ENCODE data around the gene TMEM270.

Gene TMEM270

DNA sequence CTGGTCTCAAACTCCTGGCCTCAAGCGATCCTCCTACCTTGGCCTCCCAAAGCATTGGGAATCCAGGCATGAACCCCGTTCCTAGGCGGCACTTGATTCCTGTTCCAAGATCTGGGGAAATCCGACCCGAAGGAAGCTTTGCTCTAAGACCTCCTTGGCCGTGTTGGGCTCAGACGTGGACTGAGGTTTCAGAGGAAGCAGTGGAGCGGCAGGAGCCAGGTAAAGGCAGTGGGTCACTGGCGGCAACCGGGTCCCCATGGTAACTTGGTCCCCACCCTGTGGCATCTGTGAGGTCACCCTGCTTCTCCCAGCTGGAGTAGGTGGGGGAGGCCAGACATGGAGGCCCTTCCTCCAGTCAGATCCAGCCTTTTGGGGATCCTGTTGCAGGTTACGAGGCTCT is at the start of gene TMEM270:
TMEM270 (plus strand) TSS at position 301 of the 400 bp plus-strand sequence; CDS start at position 337, 36 bp downstream.
- DNase-seq = no peak

DNA sequence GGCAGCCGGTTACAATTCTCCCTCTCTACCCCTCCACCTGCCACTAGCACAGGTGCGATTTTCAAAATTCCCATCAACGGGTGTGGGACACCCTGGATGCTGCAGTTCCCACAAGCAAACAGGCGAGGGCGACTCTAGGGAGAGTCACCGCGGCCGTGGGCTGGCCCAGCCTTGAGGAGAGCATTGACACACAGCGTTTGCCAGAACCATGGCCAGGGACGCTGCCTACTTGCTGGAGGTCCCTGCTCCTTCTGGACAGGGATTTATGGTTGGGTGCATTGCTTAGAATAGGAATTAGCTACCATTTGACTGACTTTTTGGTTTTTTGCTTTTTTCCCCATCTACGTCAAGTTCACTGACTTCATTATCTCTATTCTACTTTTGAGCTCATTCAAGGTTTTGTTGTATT is 49.2 kb upstream of the TMEM270 start:
- peak; percentile 46 for DNase-seq

DNA sequence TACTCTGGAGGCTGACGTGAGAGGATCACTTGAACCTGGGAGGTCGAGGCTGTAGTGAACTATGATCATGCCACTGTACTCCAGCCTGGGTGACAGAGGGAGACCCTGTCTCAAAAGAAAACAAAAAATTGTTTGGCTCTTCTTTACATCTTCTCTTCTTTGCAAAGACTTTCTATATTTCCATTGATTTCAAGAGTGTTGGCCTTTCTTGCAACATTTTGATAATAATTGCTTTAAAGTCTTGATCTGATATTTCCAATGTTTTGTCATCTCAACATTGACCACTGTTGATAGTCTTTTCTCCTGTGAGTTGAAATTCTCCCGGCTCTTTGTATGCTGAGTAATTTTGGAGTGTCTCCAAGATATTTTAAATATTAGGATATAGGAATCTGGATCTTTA is 48.0 kb upstream of the TMEM270 start:
- no peak for DNase-seq

DNA sequence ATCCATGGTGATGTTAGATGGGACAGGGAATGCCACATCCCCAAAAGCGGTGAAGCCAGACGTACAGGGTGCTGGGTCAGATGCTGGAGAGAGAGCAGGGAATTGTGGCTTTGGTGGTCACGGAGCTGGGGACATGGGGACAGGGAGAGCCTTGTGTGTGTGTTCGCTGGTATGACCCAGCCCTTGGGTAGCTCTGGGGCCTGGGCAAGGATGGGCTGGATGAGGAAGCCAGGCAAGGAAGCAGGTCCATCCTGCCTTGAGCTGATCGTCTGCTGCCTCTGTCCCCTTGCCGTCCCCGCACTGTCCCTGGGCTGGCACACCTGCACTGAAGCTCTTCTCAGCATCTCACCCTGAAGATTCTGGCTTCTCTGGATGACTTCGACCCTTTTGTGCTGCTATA is 45.5 kb upstream of the TMEM270 start:
- DNase-seq = no peak

DNA sequence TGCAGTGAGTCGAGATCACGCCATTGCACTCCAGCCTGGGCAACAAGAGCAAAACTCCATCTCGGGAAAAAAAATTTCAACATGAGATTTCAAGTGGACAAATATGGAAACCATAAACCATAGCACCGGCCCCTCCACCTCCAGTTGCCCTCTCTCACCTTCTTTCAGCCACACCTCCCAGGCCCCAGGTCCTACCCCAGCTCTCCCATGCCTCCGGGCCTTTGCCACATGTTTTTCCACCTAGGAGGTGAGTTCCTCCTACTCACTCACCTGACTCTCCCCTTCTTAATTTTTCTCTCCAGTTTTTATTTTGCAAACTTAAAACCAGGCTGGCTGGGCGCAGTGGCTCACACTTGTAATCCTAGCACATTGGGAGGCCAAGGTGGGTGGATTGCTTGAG is 43.8 kb upstream of the TMEM270 start:
- no peak for DNase-seq

- no peak for DNase-seq
Observed at GRCh38 chr7:73820013-73820412, 40.9 kb upstream of the TMEM270 start.

DNA sequence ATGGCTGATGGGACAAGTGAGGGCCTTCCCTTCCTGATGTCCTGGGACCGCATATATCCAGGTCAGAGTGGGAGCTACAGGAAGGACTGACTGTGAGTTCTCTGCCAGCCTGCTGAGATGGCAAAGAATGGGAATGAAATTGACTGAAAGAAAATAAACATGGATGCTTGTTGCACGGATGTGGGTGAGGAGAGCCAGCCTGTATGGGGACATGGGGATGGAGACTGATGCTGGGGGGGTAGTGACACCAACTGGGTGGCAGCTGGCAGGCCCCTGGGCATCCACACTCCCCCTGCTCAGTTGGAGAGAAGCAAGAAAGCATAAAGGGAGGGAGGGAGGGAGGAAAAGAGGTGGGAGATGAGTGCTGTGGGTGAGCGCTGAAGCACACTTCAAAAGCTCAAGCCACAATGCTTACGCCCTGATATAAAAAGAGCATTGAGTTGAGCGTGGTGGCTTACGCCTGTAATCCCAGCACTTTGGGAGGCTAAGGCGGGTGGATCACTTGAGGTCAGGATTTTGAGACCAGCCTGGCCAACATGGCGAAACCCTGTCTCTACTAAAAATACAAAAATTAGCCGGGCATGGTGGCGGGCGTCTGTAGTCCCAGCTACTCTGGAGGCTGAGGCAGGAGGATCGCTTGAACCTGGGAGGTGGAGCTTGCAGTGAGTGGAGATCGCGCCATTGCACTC is 39.2 kb upstream of the TMEM270 start:
- peak; percentile 43 for DNase-seq

- no peak for DNase-seq
Observed at GRCh38 chr7:73822319-73823173, 38.4 kb upstream of the TMEM270 start.

DNA sequence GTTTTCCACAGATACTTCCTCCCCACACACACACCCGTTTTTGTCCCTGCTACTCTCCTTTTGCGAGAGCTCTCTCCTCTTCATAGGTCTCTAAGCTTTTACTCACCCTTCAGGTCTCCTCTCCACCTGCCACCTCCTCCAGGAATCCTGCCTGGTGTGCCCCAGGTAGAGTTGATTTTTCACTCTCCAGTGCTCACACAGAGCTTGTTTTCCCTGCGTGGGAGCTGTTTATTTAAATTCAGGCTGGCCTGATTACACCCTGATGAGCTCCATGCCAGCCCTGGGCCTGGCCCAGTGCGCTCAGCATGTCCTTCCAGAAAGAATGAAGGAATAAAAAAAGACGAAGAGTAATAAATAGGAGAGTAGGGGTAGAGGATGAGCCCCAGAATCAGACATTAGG is 37.7 kb upstream of the TMEM270 start:
- no peak for DNase-seq

DNA sequence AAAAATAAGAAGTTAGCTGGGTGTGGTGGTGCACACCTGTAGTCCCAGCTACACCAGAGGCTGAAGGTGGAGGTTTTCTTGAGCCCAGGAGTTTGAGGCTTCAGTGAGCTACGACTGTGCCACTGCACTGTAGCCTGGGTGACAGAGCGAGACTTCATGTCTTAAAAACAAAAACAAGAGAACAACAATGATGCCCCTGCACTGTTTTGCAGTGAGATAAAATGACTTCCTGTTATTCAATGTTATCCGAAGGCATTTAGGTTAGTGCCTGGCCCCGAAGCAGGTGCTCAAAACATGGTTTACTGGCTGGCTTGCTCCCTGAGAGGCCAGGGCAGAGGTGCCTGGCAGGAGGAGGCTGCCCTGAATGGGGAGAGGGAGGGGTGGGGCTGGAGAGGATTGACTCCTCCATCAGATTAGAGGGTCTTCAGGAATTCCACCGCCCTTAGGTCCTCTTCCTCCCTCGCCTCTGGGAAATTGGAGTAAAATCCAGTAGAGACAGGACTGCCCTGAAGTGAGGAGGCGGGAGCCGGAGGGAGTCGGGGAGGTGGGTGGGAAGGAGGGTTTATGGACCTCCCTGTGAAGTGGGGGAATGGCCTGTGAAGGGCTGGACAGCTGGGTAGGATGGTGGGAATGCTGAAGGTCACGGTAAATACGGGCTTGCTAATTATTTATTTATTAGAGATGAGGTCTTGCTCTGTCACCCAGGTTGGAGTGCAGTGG is 36.9 kb upstream of the TMEM270 start:
- no peak for DNase-seq

DNA sequence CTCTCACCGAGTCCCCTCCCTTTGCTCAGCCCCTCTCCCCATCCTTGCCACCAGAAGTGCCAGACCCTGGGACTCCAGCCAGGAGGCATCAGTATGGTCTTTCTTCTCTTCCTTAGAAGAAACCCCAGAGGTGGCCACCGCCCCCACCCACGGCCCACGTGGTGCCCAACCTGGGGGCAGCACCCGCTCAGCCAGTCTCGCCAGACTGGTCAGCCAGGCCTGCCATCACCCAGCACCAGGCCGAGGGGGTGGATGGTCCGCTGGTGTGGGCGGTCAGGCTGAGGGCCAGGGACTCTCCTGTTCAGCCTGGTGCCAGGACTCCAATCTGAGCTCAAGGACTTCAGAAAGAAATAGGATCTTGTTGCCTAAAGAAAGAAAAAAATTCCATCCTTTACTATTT is 36.0 kb upstream of the TMEM270 start:
- no peak for DNase-seq

DNA sequence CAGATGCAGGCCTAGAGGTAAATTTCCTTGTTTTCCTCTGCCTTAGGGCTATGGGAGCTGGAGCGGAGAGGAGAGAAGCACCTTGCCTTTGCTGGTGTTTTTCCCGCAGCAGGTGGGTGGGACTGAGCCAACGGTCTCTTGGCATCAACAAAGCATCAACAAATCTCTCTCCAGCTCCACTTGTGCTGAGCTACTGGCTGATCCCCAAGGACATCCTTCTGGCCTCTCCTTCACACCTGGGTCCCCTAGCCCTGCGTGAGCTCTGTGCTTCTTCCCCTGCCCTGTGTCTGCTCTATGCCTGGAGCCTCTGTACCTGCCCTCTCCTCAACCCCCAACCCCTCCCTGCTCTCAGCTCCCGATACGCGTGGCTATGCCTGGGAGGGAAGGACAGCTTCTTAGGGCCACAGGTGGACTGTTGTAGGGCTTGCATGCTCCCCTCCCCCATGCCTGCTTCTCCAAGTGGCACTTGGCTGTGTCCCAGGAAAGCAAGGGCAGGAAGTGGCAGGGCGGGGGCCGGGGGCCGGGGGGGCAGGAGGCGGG is 33.3 kb upstream of the TMEM270 start:
- DNase-seq = no peak

- DNase-seq = peak; percentile 36
Observed at GRCh38 chr7:73828107-73828803, 32.7 kb upstream of the TMEM270 start.

- no peak for DNase-seq
Observed at GRCh38 chr7:73828972-73829371, 32.0 kb upstream of the TMEM270 start.

DNA sequence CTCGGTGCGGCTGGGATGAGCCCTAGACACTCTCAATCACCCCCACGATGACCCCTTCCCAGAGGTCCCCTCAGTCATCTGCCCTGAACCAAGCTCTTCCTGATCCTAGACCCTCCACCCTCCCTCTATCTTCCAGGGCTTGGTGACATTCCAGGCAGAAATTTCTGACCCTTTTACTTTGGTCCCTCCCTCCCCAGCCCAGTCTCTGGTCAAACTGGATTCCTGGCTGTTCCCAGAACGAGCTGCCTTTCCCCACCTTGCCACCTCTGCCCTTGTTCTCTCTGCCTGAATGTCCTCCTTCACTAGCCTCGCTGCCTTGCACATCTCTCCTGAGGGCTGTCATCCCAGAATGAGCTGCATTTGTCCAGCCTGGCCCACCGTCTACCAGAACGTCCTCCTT is 31.5 kb upstream of the TMEM270 start:
- no peak for DNase-seq

GRCh38 chr7:73829921-73830680 is 30.9 kb upstream of the TMEM270 start:
- no peak for DNase-seq

DNA sequence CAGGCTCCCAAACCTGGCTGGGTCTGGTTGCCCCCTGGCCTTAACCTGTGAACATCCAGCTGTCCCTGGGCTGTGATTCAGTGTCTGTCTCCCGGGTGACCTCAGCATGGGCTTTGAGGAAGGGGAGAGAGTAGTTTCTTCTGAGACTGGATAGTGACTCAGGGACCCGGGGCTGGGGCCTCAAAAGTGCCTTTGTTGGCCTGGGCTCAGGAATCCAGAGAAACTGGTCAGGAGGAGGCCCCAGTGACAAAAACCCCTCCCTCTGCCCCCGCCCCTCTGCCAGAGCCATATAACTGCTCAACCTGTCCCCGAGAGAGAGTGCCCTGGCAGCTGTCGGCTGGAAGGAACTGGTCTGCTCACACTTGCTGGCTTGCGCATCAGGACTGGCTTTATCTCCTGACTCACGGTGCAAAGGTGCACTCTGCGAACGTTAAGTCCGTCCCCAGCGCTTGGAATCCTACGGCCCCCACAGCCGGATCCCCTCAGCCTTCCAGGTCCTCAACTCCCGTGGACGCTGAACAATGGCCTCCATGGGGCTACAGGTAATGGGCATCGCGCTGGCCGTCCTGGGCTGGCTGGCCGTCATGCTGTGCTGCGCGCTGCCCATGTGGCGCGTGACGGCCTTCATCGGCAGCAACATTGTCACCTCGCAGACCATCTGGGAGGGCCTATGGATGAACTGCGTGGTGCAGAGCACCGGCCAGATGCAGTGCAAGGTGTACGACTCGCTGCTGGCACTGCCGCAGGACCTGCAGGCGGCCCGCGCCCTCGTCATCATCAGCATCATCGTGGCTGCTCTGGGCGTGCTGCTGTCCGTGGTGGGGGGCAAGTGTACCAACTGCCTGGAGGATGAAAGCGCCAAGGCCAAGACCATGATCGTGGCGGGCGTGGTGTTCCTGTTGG is 30.0 kb upstream of the TMEM270 start, which contains the start of gene CLDN4:
CLDN4 (plus strand) TSS at position 316 of the 903 bp plus-strand sequence; CDS start at position 522, 206 bp downstream.
- no peak for DNase-seq

- no peak for DNase-seq
Observed at GRCh38 chr7:73831584-73831833, 29.4 kb upstream of the TMEM270 start.

DNA sequence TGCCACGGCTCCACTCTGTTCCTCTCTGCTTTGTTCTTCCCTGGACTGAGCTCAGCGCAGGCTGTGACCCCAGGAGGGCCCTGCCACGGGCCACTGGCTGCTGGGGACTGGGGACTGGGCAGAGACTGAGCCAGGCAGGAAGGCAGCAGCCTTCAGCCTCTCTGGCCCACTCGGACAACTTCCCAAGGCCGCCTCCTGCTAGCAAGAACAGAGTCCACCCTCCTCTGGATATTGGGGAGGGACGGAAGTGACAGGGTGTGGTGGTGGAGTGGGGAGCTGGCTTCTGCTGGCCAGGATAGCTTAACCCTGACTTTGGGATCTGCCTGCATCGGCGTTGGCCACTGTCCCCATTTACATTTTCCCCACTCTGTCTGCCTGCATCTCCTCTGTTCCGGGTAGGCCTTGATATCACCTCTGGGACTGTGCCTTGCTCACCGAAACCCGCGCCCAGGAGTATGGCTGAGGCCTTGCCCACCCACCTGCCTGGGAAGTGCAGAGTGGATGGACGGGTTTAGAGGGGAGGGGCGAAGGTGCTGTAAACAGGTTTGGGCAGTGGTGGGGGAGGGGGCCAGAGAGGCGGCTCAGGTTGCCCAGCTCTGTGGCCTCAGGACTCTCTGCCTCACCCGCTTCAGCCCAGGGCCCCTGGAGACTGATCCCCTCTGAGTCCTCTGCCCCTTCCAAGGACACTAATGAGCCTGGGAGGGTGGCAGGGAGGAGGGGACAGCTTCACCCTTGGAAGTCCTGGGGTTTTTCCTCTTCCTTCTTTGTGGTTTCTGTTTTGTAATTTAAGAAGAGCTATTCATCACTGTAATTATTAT is 28.9 kb upstream of the TMEM270 start:
- DNase-seq = no peak

- no peak for DNase-seq
Observed at GRCh38 chr7:73832806-73833205, 28.2 kb upstream of the TMEM270 start.
